ENCODE results near the gene TSC22D2. TPM values are rescaled to one million over a fixed set of nuclear protein-coding genes. Genes with fewer than 3 reads are reported as not detected.

Gene TSC22D2
- total RNA-seq, 1 experiment from 2014 or later = 43.1 TPM

- ChIA-PET CTCF (no interaction called here), POLR2A (no interaction called here)
Observed at GRCh38 chr3:150411106-150411460, 3.0 kb downstream of the TSC22D2 start.

GRCh38 chr3:150411546-150411945 lies 3.4 kb downstream of the TSC22D2 start:
- Histone ChIP-seq H3K4me3 (ENCODE audit: low read depth in 2 of 2, low read length in 2 of 2) (peak overlapping the region; percentile 87 to 93), H3K27me3 (ENCODE audit: control insufficient read depth, insufficient read depth, low read length) (no peaks in the 10 kb centered on the region), H3K4me1 (ENCODE audit: control insufficient read depth, insufficient read depth, low read length) (peaks cover 32% of the 10 kb centered on the region), H3K36me3 (ENCODE audit: control insufficient read depth, insufficient read depth, low read length) (peaks cover 45% of the 10 kb centered on the region), H3K27ac (ENCODE audit: low read length) (peak overlapping the region; percentile 100), H3K9me3 (ENCODE audit: control insufficient read depth, insufficient read depth, low read depth, low read length) (no peaks in the 10 kb centered on the region)
- intact Hi-C loops (cut with micrococcal nuclease; ENCODE audit: unreplicated experiment) (loop anchor here (1.0 to 5.0 kb wide), 2 partner anchors 36 to 84 kb away; no protein-coding TSS in a partner anchor), in situ Hi-C loops (cut with HindIII; ENCODE audit: low pct_unique_long_range_greater_than_20kb, low sequenced_read_pairs) (no loop called here)
- BruUV-seq (replicated peaks) = TSS peak; percentile 54
- peak; percentile 46 for TF ChIP-seq POLR2AphosphoS5 (IDR thresholded peaks at IDR 0.05; ENCODE audit: low read depth, low read length)
- TF ChIP-seq REST (IDR thresholded peaks at IDR 0.05; ENCODE audit: insufficient read depth in 1 of 2, low read depth in 2 of 2, low read length in 1 of 2) = no peak
- ChIA-PET POLR2A (no interaction called here), CTCF (no interaction called here)
- DNase-seq (ENCODE audit: low read depth, low spot score) = no peak
- ATAC-seq = no peak

More at GRCh38 chr3:150411106-150411460, 3.0 kb downstream of the TSC22D2 start:
- DNase-seq (ENCODE audit: low read depth, low spot score) (no peak), ATAC-seq (no peak)
- H3K36me3 ChIP-seq (ENCODE audit: control insufficient read depth, insufficient read depth, low read length) = peaks cover 40% of the 10 kb centered on the region
- no peaks in the 10 kb centered on the region for H3K27me3 ChIP-seq (ENCODE audit: control insufficient read depth, insufficient read depth, low read length)
- H3K4me1 ChIP-seq (ENCODE audit: control insufficient read depth, insufficient read depth, low read length) = peaks cover 28% of the 10 kb centered on the region
- no peaks in the 10 kb centered on the region for H3K9me3 ChIP-seq (ENCODE audit: control insufficient read depth, insufficient read depth, low read depth, low read length)
- peak overlapping the region; percentile 87 to 93 for H3K4me3 ChIP-seq (ENCODE audit: low read depth in 2 of 2, low read length in 2 of 2)
- TF ChIP-seq REST (IDR thresholded peaks at IDR 0.05; ENCODE audit: insufficient read depth in 1 of 2, low read depth in 2 of 2, low read length in 1 of 2) = no peak
- no peak for TF ChIP-seq POLR2AphosphoS5 (IDR thresholded peaks at IDR 0.05; ENCODE audit: low read depth, low read length)
- no peak for TF ChIP-seq TCF7L2 (IDR thresholded peaks at IDR 0.05; ENCODE audit: low read depth, low read length)
- TF ChIP-seq CTCF (IDR thresholded peaks at IDR 0.05) = no peak
- no peak for TF ChIP-seq SIN3A (IDR thresholded peaks at IDR 0.05; ENCODE audit: borderline replicate concordance, insufficient read depth, low read depth, low read length)
- peak overlapping the region; percentile 100 for H3K27ac ChIP-seq (ENCODE audit: low read length)
- in situ Hi-C loops (cut with HindIII; ENCODE audit: low pct_unique_long_range_greater_than_20kb, low sequenced_read_pairs) = no loop called here
- intact Hi-C loops (cut with micrococcal nuclease; ENCODE audit: unreplicated experiment) = loop anchor here (1.0 to 5.0 kb wide), 2 partner anchors 36 to 84 kb away; no protein-coding TSS in a partner anchor
- no TSS peak for BruUV-seq (replicated peaks)
